Dedifferentiated amniotic fluid mesenchymal stem cell (primary cell): ENCODE data around the gene INF2.

Source experiments
- DNase-seq: peaks from one replicate; pipeline ENCODE4 v3.0.0-alpha.2; 2016; ENCODE audit errors: extremely low spot score

INF2 gene

DNA sequence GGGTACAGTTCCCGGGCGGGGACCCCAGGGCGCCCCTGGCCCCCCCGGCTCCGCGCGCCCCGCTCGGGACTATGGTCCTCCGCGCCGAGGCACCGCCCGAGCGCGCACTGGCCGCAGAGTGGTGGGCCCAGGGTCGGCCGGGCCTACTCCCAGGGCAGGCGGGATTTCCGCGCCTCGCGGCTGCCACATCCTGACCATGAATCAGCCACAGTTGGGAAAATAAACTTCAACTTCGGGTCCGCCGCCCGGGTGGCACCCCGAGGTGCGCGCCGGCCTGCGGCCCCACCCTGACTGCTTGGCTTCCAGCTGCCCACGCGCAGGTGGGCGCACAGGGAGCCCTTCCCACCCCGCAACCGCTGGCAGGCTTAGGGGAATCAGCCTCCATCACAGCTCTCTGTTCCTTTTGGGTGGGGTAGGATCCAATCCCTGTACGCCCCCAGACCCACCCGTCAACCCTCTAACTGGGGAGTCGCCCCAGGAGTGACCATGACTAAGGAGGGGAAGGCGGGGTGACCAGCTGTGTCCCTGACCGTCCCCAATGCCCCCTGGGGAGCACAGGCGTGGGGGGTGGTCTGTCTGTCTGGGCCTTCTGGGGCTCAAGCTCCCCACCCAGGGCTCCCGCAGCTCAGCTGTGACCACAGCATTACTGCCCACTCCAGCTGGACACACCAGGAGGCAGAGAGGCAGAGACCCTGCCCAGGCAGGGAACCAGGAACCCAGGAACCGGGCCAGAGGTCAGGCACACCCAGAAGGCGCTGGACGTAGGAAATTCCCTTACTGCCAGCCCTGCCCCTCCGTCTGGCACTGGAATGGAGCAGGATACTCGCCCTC is 678 bp downstream of the INF2 start:
- DNase-seq = no peak

DNA sequence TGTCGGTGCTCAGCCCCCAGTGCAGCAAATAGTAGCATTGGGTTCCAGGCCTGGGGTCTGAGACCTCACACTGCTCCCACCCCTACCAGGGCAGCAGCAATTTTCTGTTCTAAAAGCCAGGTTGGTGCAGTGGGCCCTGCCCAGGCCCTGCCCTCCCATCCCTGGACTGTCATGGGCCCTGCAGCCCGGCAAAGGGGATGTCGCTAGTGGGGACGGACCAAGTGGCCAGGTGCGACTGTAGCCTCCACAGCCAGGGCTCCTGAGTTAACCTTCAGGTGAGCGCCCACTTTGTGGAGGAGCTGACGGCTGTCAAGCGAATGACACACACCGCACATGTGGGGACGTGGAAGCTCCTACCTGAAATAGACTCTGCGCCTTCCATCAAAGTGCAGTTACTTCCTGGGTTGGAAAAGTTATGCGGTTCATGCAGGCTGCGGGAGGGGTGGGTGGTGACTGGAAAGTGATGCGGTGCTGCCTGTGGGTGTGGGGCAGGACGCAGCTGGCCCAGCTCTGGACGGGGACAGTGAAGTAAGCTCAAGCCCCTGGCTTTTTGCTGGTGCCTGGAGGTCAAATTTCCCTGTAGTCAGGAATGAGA is 1.5 kb downstream of the INF2 start:
- DNase-seq = no peak

GRCh38 chr14:104691546-104692260 is 2.3 kb downstream of the INF2 start:
- DNase-seq = no peak

GRCh38 chr14:104692261-104692938 is 3.0 kb downstream of the INF2 start:
- no peak for DNase-seq

- no peak for DNase-seq
Measured at GRCh38 chr14:104692939-104693315, 3.5 kb downstream of the INF2 start.

GRCh38 chr14:104693482-104694431 is 4.3 kb downstream of the INF2 start:
- DNase-seq = no peak

GRCh38 chr14:104694475-104694950 is 5.1 kb downstream of the INF2 start:
- DNase-seq = no peak

DNA sequence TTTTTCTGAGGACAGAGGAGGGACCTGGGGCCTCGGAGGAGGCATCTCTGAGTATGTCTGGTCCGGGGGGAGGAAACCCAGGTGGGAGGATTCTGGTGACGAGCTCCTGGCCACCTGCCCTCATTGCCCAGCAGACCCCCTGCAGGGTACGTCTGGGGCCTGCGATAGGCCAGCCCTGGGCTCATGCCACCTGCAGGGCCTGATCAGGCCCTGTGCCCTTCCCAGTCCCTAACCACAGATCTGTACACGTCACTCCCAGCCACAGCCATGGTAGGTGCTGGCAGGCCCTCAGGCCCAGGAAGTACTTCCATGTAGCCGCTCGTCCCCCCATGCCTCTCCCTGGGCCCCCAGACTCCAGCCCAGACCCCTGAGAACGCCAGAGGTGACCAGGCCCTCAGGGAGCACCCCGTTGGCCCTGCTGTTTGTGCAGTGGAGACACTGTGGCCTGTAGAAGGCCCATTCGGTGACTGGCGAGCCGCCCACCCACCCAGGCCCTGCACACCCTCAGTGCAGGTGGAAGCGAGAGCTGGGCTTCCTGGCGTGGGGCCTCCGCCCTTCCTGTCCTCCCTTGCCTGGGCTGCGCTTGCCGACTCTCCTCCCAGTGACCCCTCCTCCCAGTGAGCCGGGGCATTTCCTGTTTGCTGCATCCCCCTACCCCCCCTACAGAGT is 5.7 kb downstream of the INF2 start:
- no peak for DNase-seq

GRCh38 chr14:104695660-104696000 is 6.2 kb downstream of the INF2 start:
- DNase-seq = no peak

- no peak for DNase-seq
Measured at GRCh38 chr14:104696671-104697316, 7.4 kb downstream of the INF2 start.

- DNase-seq = no peak
Measured at GRCh38 chr14:104697317-104697703, 7.9 kb downstream of the INF2 start.

DNA sequence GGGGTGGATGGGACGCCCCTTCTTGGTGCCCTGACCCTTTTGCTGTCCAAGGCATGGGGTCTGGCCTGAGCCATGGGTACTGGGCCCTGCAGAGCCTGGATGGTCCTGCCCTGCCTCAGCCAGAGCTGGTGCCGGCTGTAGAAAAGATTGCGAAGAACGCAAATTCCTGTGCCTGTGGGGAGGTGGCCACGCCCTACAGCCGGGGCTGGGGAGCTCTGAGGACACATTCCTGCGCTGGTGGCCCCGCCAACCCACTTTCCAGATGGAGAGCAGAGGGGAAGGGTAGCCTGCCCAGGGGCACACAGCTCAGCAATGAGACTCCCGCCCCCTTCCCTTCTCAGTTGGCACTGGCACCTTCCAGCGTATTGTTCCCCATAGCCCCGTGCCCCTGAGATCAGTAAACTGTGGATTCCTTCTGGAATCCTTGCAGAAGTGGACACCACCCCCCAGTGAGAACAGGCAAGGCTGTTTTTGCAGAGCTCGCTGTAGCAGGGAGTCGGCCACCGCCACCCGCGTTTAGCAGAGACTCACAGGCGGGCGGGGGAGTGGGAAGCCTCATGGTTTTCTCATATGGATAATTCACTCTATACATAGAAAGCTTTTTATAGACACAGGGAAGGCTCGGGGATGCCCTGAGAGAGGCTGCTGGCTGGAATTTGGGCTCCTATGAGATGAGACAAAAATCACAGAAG is 8.6 kb downstream of the INF2 start:
- DNase-seq = no peak

GRCh38 chr14:104698688-104699425 is 9.4 kb downstream of the INF2 start:
- no peak for DNase-seq

GRCh38 chr14:104699426-104699748 is 10.0 kb downstream of the INF2 start:
- no peak for DNase-seq

DNA sequence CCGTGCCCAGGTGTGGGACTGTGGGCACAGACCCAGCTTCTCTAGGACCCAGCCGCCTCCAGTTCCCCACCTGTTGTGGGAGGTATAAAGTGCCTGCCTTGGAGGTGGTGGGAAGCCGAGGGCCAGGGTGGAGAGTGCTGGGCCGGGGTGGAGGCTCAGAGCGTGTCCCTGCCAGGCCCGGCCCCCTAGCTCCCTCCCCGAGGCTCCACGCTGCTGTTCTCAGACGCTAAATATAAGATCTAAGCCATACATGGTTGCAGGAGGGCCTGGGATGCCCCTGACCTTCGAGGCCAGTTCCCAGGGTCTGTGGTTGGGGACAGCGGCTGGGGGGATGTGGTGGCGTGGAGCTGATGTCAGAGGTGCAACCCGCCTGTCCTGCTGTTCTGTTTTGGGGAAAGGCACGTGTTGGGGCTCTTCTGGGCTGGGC is 10.8 kb downstream of the INF2 start:
- no peak for DNase-seq

- DNase-seq = no peak
Measured at GRCh38 chr14:104700747-104701217, 11.4 kb downstream of the INF2 start.

DNA sequence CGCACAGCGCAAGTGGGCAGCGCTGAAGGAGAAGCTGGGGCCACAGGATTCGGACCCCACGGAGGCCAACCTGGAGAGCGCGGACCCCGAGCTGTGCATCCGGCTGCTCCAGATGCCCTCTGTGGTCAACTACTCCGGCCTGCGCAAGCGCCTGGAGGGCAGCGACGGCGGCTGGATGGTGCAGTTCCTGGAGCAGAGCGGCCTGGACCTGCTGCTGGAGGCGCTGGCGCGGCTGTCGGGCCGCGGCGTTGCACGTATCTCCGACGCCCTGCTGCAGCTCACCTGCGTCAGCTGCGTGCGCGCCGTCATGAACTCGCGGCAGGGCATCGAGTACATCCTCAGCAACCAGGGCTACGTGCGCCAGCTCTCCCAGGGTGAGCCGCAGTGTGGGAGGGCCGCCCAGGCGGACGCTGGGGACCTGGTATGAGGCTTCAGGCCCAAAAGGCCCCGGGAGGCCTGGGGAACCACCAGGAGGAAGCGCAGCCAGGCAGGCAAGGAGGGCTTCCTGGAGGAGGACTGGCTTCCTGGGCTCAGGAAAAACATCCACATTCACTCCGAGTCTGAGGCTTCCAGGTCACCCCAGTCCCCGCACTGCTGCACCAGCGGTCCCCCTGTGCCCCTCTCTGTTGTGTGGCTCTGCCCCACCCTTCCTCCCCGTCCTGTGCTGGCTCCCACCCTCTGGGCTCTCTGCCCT is 12.1 kb downstream of the INF2 start:
- no peak for DNase-seq

- DNase-seq = no peak
Measured at GRCh38 chr14:104702106-104702505, 12.7 kb downstream of the INF2 start.
